NOMO-1 treated with dmso at 0.1 percent for 144 hours (cell line): ENCODE data around the gene NTRK3.
"Not testable (repeated sequence)": the region's sequence is repeated elsewhere in the genome, so short reads cannot be mapped to it uniquely, and the experiment has no call there.

Experiments
- DNase-seq: peaks from one replicate; lab custom pipeline; 2025; ENCODE audit not compliant: unreplicated experiment; lab: John Stamatoyannopoulos, UW

NTRK3 gene

DNA sequence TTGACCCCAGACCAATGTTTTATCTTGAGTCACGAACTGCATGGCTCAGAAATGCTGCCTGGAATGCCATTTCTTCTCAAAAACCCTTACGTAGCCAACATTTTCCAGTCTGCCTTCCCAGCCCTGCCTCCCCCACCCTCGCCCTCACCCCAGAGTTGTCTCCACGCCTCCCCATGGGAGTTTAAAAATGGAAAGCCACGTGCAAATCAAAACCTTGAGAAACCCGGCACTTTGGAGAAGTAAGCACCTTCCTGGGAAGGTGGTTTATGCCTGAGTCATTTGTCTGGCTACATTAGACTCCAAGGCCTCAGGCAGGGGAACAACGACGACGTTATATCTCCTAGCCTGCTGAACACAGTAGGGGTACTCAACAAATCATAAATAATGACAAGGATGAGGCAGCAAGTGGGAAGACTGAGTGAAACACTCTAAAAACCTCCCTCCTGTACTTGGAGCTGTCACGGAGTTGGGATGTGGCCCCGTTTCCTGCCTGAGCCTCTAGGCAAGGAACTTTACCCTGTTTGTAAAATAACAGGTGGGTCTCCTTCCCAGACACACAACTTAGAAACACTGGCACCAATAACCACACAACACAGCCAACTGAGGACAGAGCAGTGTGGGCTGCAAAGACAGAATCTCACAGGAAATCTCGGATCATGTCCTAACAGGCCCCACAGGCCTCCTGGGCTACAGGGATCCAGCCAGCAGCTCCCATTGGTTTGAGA, 179.1 kb downstream of the NTRK3 start:
- no peak for DNase-seq

DNA sequence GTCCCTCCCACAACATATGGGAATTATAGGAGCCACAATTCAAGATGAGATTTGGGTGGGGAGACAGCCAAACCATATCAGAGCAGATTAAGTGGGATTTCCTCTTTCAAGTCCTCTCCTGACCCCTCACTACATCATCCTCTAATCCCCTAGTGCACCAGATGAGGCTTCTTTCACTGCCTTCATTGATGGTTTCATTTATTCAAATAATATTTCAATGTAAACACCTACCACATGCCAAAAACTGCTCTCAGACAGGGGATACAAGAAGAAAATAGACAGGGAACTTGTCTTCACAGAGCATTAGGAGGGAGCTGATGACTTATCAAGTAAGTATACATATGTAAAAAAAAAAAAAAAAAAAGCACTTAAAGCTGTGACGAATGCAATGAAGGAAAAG, 180.2 kb downstream of the NTRK3 start:
- no peak for DNase-seq

DNA sequence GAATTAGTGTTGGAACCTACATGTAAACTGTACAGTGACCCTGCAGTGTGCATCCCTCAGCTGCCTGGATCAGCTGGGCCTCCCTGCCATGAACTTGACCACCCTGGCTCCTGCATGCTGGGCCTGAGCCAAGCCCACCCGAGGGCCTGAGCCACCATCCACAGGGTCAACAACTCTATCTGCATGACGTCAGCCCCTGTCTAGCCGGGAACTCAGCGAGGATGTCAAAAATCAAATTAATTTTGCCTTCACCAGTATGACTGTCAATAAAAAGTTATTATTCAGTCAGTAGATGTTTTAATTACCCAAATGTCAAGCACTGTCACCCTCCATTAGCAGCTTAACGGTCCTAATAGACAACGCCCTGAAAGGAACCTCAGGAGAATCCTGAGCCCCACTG, 181.4 kb downstream of the NTRK3 start:
- DNase-seq = no peak

DNA sequence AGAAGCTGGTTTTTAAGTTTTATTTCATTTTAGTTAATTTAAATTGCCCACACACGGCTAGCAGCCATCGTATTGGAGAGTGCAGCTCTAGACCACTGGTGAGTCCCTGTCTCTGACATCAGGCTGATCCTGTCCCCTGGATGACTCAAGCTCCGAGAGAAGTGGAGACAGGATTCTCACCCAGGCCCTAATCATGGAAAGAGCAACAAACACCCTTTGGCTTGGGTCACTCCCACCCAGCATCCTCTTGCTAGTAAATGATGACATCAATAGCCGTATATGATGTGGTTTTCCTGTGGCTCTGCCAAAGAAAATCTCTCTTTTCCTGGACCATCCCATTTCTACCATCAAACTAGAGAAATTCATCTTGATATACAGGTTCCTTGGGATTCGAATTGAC, 182.2 kb downstream of the NTRK3 start:
- no peak for DNase-seq

DNA sequence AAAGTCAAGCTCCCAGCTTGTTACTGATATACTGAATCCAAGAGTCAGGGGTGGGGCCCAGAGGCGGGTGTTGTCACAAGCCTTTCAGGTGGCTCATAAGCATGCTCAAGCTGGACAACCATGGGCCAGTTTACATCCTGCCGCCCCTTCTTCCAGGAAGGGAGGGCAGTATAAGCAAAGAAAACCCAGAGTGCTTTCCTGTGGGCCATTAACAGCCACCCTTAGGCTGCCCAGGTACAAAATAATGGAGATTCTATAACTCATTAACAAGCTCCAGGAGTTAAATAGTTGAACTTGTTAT, 183.2 kb downstream of the NTRK3 start:
- DNase-seq = no peak

DNA sequence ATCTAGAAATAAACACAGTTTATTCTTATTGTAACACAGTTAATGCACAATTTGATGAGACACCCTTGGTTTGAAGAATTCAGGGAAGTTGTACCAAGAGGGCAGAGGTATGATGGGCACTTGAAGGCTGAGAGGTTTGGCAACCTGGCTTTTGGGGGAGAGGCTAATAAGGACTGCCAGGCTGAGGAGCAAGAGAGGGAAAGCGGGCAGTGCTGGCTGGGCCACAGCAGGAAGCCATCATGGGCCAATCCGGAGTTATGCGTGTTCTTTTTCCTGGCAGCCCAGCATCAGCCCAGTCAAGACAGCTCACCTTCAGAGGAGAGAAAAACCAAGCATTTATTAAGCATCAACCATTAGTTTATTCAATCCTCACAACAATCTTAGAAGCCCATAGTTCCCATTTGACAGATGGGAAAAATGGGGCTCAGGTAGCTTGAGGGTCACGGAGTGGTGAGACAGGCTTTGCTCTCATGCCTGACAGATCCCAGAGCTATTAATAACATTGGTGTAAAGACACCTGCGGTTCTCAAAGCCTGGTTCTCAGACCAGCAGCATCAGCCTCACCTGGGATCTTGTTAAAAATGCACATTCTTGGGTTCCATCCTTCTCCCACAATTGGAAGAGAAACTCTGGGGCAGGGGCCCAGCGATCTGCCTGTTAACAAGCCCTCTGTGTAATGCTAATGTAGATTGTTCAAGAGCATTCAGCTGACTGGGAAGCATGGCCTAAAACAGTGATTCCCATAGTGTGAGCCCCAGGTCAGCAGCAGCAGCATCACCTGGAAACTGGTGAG, 183.7 kb downstream of the NTRK3 start:
- DNase-seq = no peak

DNA sequence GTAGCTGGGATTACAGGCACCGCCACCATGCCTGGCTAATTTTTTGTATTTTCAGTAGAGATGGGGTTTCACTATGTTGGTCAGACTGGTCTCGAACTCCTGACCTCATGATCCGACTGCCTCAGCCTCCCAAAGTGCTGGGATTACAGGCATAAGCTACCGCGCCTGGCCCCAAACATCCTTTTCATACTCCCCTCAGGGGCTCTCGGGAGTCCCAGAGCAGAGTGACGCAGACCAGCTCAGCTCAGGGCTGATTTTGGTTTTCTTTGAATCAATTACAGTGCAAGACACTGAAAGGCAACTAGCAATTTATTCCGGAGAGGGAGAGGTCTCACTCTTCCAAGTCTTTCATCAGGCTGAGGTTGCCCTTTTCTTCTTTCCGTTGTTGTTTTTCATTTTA, 184.4 kb downstream of the NTRK3 start:
- not testable (repeated sequence) for DNase-seq

DNA sequence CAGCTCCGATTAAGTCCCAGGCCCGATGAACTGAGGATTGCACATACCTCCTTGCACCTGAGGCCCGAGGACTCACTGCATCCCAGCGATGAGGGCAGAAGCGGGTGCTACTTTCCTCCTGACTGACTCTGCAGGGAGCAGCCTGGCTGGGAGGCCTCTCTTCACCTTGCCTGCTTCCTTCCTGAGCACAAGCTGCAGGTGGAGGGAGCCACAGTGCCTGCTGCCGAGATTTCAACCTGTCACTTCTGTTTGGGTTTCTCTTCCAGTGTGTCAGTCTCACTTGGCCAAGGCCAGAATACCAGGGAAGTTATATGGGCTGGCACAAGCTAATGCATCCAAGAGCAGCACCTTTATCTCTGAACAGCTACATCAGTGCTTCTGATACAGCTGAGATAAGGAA, 185.4 kb downstream of the NTRK3 start:
- DNase-seq = no peak

DNA sequence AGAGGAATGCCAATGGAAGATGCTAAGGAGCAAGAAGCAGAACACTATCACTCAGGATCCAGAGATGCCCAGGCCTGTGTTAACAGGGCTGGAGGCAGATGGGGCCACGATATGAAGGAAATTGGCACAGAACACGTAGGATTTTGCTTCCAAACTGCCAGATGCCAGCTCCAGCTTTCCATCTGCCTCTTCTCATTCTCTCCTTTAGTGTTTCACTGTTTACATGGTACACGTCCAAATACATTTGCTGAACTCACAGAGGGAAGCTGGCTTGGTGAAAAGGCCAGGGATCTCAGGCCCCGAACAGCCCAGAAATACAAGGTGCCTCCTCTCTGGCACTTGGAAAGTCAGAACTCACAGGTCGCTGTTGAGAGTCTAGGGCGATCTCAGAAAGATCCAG, 187.0 kb downstream of the NTRK3 start:
- no peak for DNase-seq

DNA sequence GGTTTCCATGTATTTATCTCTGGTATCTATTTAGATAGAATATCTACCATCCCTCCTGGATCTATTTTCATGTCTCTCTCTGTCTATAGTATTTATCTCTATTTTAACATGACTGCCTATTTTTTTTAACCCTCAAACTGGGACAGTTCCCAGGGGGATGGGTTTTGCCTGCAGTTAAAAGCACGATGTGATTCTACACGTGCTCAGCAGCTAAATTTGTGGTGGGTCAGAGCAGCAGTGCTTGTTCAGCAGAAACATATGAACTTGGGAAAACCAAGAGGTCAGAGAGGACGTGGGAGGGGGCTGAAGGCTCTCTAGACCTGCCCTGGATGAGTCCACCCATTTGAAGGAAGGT, 189.2 kb downstream of the NTRK3 start:
- no peak for DNase-seq

DNA sequence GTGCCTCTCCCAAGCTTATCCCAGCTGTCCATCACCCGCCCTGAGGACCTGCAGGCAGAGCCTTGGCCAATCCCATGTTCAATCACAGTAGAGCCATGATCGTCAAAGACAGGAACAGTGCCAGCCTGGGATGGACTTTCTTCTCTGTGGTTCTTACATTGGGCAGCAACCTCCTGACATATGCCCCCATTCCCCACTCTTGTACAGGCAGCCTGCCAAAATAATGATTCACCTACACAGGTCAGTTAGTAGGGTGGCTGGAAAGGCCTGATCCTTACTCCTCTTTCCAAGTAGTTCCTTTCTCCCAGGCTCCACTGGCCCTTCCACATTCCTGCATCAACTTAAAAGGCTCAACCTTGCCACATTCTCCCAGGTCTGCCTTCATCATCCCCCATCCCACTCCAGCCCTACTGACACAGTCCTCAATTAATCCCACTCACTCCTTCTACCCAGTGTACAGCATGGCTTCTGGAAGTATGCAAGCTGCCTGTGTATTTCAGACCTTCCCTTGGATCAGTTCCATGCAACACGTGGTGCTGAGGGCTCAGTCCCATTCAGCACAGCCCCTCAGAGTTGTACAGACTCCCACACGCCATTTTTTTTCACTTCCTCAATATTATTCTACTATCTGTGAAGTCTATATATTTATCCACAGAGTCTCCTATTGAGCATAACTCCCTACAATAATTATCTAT, 189.8 kb downstream of the NTRK3 start:
- DNase-seq = no peak

DNA sequence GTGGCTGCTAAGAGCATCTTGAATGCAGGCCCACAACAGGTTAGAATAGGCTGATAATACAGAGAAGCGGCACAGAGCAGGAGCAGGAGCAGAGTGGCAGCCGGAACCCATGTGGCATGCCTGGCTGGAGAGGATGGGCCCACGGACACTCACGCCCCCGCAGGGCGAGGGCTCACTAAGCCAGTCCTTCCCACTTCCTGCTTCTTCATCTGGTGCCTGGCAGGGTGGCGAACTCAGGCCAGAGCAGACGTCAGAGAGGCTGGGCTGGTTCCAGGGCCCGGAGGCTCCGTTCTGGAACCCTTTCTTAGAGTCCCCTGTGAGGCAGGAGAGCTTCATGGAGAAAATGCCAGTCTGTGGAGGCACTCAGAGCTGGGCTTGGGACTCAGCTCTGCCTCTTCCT, 195.1 kb downstream of the NTRK3 start:
- DNase-seq = no peak

DNA sequence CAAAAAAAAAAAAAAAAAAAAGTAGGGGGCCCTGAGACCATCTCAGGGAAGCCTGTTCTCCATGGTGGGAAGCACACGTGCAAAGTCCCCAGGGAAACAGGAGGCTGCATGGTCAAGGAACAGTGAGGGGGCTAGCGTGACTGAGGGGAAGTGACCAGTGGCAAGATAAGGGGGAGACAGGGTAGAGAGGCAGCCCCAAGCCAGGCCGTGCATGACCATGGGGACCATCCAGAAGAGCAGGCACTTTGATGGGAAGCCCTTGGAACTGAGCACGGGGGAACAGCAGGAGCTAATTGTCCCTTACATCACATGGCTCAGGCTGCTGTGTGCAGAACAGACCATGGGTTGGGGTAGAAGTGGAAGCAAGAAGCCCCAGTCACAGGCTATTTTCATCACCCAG, 196.2 kb downstream of the NTRK3 start:
- no peak for DNase-seq

DNA sequence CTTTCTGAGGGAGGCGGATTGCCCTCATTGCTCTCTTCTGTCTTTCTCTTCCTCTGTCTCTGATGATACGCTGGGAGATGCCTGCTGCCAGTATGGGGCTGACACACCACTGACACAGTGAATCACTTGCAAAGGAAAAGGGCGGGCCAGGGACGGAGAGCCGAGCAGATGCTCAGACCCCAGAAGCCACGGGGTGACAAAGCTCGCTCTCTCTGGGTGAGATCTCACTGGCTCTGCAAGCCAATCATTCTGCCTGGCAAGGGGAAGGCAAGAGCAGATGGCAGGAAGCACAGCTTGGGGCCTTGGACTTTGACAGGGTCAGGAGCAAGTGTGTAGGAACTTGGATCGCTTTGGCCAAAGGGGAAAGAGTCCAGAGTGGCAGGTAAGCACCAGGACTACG, 198.7 kb downstream of the NTRK3 start:
- DNase-seq = no peak

DNA sequence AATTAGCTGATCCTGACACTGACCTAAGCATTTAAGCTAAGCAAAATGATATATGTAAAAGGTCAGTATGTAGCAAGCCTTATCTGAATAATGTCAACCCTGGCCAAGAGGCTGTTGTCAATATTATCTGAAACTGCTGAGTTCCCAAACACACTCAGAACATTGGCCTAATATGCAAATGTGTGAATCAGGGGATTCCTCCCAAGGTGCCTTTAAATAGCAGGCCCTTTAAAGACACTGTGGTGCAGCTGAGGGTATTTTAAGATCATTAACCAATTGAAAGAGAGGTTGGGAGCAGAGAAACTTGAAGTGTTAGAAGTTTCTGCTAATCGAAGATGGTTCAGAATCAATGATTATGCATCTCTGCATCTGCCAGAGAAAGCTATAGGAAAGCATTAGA, 207.0 kb downstream of the NTRK3 start:
- no peak for DNase-seq

DNA sequence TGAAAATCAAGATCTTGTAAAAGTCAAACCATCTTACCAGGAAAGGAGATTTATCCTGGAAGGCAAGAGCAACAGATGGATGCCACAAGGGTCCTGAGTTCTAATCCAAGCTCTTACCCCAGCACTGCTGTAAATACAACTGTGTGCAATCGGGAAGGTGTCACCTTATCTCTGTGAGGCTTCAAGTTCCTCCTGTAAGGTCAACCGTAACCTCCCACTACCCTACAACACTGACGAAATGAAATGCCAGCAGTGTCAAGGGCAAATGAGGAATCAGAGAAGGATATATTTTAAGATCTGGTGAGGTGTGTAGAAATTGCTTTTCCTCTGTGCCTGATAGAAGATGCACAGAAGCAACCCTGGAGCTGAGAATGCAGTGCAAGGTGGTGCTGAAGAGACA, 207.8 kb downstream of the NTRK3 start:
- no peak for DNase-seq

DNA sequence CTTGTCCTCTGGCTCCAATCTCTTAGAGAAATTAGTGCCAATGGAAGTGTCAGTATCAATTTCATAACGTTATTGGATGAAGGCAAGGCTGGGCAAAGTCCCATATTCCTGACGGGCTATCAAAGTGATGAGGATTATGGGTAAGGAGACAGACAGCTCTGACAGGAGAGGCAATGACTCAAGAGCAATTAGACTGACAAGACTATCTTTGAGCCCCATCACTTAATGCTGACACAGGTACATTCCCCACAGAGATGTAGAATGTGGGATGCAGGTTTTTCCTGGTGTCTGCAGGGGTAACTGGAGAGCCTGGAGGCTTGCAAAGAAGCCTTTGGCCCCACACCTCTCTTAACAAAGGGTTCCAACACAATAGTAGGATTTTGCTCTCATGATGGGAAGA, 208.3 kb downstream of the NTRK3 start:
- DNase-seq = no peak

DNA sequence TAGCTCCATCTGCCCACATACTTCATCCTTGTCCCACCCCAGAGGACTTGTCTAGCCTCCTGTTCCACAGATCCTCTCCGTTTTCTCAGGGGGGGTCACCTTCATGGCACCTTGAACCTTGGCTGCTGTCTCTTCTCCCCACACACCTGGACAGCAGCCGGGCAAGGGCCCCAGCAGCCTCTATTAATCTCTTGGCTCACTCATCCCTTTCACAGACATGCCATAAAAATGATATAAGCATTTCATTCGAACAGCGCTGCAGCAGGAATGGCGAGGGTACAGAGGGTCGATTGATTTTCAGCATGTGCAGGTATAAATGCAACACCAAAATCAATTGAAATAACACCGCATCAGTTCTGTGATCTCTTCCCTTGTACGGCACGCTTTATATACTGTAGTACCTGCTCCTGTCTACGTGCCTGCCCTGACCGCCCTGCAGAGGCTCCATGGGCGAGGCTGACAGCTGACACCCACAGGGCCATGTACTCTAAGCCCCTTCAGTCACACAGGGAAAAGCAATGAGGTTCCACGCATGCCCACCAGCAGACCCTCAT, 209.9 kb downstream of the NTRK3 start:
- no peak for DNase-seq

DNA sequence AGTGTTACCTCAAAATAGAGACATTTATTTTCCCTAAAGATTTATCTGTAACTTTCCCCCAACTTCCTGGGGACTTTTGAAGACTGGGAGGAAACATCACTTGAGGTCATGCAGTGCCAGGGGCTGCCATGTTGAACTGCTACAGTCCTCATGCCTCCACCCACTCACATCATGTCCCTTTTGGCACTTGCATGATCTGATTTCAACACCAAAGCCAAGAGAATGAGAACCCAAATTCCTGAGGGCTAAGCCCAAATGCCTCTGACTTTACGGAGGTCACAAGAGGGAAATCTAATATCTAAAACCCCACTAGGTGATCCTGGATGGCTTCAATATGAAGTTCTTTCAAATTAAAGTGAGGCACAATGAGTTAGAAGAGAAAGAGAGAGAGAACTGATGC, 213.1 kb downstream of the NTRK3 start:
- no peak for DNase-seq

DNA sequence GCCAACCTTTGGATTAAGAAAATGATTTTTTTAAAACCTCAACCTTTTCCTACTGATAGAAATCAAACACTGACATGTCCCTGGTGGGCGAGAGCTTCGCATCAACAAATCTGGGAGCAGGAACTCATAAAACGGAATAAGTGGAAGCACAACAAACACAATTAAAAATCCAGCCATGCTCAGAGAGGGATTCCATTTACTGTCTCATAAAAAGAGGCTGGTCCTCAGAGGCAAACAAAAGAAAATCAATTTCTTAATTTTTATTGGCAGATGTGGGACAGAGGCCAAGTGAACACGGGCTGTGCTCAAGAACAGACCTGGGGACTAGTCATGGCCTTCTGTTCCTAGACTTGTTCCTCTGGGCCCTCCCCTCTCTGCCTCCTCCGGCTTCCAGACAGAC, 214.5 kb downstream of the NTRK3 start:
- no peak for DNase-seq

DNA sequence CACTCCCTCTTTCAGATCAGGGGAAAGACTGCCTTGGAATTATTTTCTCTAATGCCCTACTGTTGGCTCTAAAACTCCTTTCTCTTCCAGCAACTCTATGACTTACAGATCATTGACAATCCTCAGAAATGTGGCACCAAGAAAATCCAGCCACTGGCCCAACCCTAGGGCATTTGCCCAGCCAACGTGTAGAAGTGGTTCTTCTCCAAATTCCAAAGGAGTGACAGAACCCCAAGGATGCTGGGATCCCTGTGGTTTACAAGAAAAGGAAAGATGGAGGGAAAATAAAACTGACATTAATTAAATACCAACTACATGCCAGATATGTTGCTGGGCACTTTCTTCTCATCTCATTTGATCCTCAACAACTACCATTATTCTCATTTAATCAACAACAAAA, 216.0 kb downstream of the NTRK3 start:
- DNase-seq = no peak

DNA sequence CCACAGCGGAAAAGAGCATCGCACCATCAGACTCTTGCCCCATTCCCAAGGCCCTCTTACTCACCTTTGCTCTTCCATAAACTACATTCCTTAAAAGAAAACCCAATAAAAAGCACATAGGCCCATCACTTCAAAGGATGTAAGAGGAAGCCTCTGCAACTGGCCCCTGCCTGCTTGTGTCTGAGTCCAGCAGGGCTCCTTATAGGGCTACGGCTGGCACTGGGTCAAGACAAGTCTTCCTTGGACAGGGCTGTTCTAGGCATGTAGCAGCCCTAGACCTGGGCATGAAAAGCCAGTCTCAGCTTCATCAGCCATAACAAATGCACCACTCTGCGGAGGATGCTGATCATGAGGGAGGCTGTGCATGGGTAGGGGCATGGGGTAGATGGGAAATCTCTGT, 218.3 kb downstream of the NTRK3 start:
- DNase-seq = no peak
